Pons (tissue), 1 donor: ENCODE measurements around the gene GRB10.

Source experiments
- DNase-seq: peaks from one replicate; pipeline ENCODE4 v3.0.0-alpha.2; 2016; ENCODE audit warnings: low spot score

Gene GRB10

GRCh38 chr7:50544992-50545391 lies 237.7 kb downstream of the GRB10 start:
- DNase-seq, result no peak

GRCh38 chr7:50543776-50544442 lies 238.8 kb downstream of the GRB10 start:
- no peak for DNase-seq

- no peak for DNase-seq
These were observed 240.6 kb downstream of the GRB10 start for GRCh38 chr7:50542132-50542531.

GRCh38 chr7:50540785-50541579 lies 241.7 kb downstream of the GRB10 start:
- no peak for DNase-seq
